SK-N-SH (cell line): Measurements from ENCODE around the gene ALDH5A1. TPM values are rescaled to one million over a fixed set of nuclear protein-coding genes. Genes with fewer than 3 reads are reported as not detected.

Experiments used
- CTCF ChIA-PET: fragments of 300-600, 350-600 bp; formaldehyde crosslinking; extraction: SDS; loops from one replicate; lab custom pipeline; 2021; lab: Yijun Ruan, JAX
- POLR2A ChIA-PET: fragments of 350-600 bp; sonication (Branson Sonifier 250); formaldehyde crosslinking; extraction: SDS; loops from one replicate; lab custom pipeline; 2020; ENCODE audit warnings: antibody characterized with exemption, inconsistent platforms; lab: Yijun Ruan, JAX
- DNase-seq: peaks from one replicate; pipeline ENCODE4 v3.0.0; 2012
- H2AFZ ChIP-seq: fragments of 200-600 bp; sonication (generic); 2 replicates; pipeline ENCODE4 v1.8.1; 2016; ENCODE audit warnings: antibody characterized with exemption, mild to moderate bottlenecking, low read depth
- H3F3A ChIP-seq: fragments of 200-600 bp; sonication (generic); replicated peaks from 2 replicates; pipeline ENCODE3; 2016; ENCODE audit warnings: antibody characterized with exemption, mild to moderate bottlenecking; ENCODE audit not compliant: insufficient read depth
- H3K27ac ChIP-seq, 2 experiments: fragments of 200-500 bp in 1 of 2; fragments of 200-600 bp in 1 of 2; sonication (Bioruptor generic) in 1 of 2; sonication (generic), shearing (Covaris generic) in 1 of 2; 2 replicates each; pipeline versions ENCODE4 v1.5.1 to v1.6.1; 2014 to 2016; ENCODE audit warnings: low read depth in 2 of 2, inconsistent platforms in 1 of 2, low read length in 1 of 2, mild to moderate bottlenecking in 1 of 2, mixed read lengths in 1 of 2
- H3K27me3 ChIP-seq: fragments of 200-600 bp; sonication (generic), shearing (Covaris generic); 2 replicates; pipeline ENCODE4 v1.6.1; 2016; ENCODE audit warnings: mixed run types; ENCODE audit not compliant: insufficient read depth
- H3K36me3 ChIP-seq, 2 experiments: fragments of 200-500 bp in 1 of 2; fragments of 200-600 bp in 1 of 2; sonication (Bioruptor generic) in 1 of 2; sonication (generic) in 1 of 2; replicated peaks in 1 of 2; 2 replicates each; pipeline versions ENCODE3 to v1.5.1; 2014 to 2016; ENCODE audit warnings: low read length in 1 of 2, mild to moderate bottlenecking in 1 of 2; ENCODE audit not compliant: insufficient read depth in 2 of 2, control insufficient read depth in 1 of 2
- H3K4me1 ChIP-seq, 2 experiments: fragments of 200-500 bp in 1 of 2; fragments of 200-600 bp in 1 of 2; sonication (Bioruptor generic) in 1 of 2; sonication (generic), shearing (Covaris generic) in 1 of 2; 2 replicates each; pipeline versions ENCODE4 v1.5.1 to v1.6.1; 2014 to 2016; ENCODE audit warnings: low read depth in 1 of 2, low read length in 1 of 2, mixed run types in 1 of 2; ENCODE audit not compliant: insufficient read depth in 2 of 2, control insufficient read depth in 1 of 2
- H3K4me2 ChIP-seq: fragments of 200-600 bp; sonication (generic), shearing (Covaris generic); 2 replicates; pipeline ENCODE4 v1.6.1; 2017; ENCODE audit warnings: mixed run types
- H3K4me3 ChIP-seq, 2 experiments: fragments of 200-500 bp in 1 of 2; fragments of 200-600 bp in 1 of 2; sonication (Bioruptor generic) in 1 of 2; sonication (generic), shearing (Covaris generic) in 1 of 2; 2 replicates each; pipeline versions ENCODE4 v1.5.1 to v1.8.1; 2014 to 2016; ENCODE audit warnings: low read depth in 2 of 2, inconsistent platforms in 1 of 2, low read length in 1 of 2, mild to moderate bottlenecking in 1 of 2, mixed read lengths in 1 of 2, moderate library complexity in 1 of 2
- H3K79me2 ChIP-seq: fragments of 200-600 bp; sonication (generic); 2 replicates; pipeline ENCODE4 v1.8.1; 2017; ENCODE audit warnings: mild to moderate bottlenecking; ENCODE audit not compliant: insufficient read depth
- H3K9ac ChIP-seq: fragments of 200-600 bp; sonication (generic); 2 replicates; pipeline ENCODE4 v1.6.1; 2017; ENCODE audit warnings: mixed run types
- H3K9me2 ChIP-seq: fragments of 200-600 bp; sonication (generic); 2 replicates; pipeline ENCODE4 v1.6.1; 2017; ENCODE audit warnings: mixed run types
- H3K9me3 ChIP-seq: fragments of 200-600 bp; sonication (generic); 2 replicates; pipeline ENCODE4 v1.6.1; 2017; ENCODE audit warnings: mixed run types, mild to moderate bottlenecking, moderate library complexity
- H4K20me1 ChIP-seq: fragments of 200-600 bp; sonication (generic); 2 replicates; pipeline ENCODE4 v1.6.1; 2017; ENCODE audit warnings: mild to moderate bottlenecking, mixed run types; ENCODE audit not compliant: insufficient read depth
- CTCF ChIP-seq: fragments of 200-600 bp; sonication (generic); IDR thresholded peaks from 2 replicates; pipeline ENCODE4 v1.6.1; 2017; ENCODE audit warnings: antibody characterized with exemption, mild to moderate bottlenecking, moderate library complexity
- EP300 ChIP-seq, 2 experiments: IDR thresholded peaks; 2 replicates each; pipeline versions ENCODE4 v1.4.0 to v1.6.1; 2012; ENCODE audit warnings: borderline replicate concordance in 1 of 2, low read depth in 1 of 2, low read length in 1 of 2
- IRF3 ChIP-seq: fragments of 150-350 bp; IDR thresholded peaks from 2 replicates; pipeline ENCODE4 v1.6.1; 2016; ENCODE audit warnings: mild to moderate bottlenecking, low read depth, low read length
- MEF2A ChIP-seq: IDR thresholded peaks from 2 replicates; pipeline ENCODE4 v1.4.0; 2012; ENCODE audit warnings: low read depth, borderline replicate concordance
- MXI1 ChIP-seq: IDR thresholded peaks from 2 replicates; pipeline ENCODE4 v1.6.1; 2012; ENCODE audit warnings: mild to moderate bottlenecking, low read depth, low read length, improper control_type of control experiment
- NRF1 ChIP-seq: IDR thresholded peaks from 2 replicates; pipeline ENCODE4 v1.6.1; 2012; ENCODE audit warnings: low read depth, mild to moderate bottlenecking, low read length
- REST ChIP-seq: IDR thresholded peaks from 2 replicates; pipeline ENCODE4 v1.6.1; 2012; ENCODE audit warnings: mild to moderate bottlenecking, low read depth, low read length, moderate library complexity
- TCF12 ChIP-seq: IDR thresholded peaks from 2 replicates; pipeline ENCODE4 v1.4.0; 2012
- WGBS: methylation state at CpG from one replicate; pipeline ENCODE4 v1.1.6; 2017; ENCODE audit warnings: low lambda C conversion rate; 5-methylcytosine and 5-hydroxymethylcytosine counted together
- polyA plus RNA-seq, 3 experiments: library from polyadenylated mRNA; depleted of rRNA; stranded (reverse); fragments of >200 nt; gene quantifications; 2 replicates each; pipeline ENCODE4 v1.2.3, GENCODE V29; 2012

Gene ALDH5A1
- polyA plus RNA-seq, 1 of the 3 experiments (the other 2 are of a cell fraction) = 3.0 TPM

- no peak for TF ChIP-seq EP300 (IDR thresholded peaks at IDR 0.05; ENCODE audit: borderline replicate concordance in 1 of 2, low read depth in 1 of 2, low read length in 1 of 2)
- no peak for TF ChIP-seq MXI1
- TF ChIP-seq REST = no peak
- TF ChIP-seq NRF1 = no peak
- no peak for TF ChIP-seq TCF12
- TF ChIP-seq MEF2A = no peak
- TF ChIP-seq, all 33 proteins: peak for 0
These were observed 3.8 kb upstream of the ALDH5A1 start (continued) for GRCh38 chr6:24490948-24491347.

GRCh38 chr6:24492475-24492874 is 2.3 kb upstream of the ALDH5A1 start:
- Histone ChIP-seq H3K27me3 (no peaks in the 10 kb centered on the region), H3F3A (no peaks in the 10 kb centered on the region), H2AFZ (no peak overlapping the region), H3K27ac (no peak overlapping the region), H4K20me1 (no peaks in the 10 kb centered on the region), H3K4me2 (no peak overlapping the region), H3K9me2 (no peaks in the 10 kb centered on the region), H3K9me3 (no peaks in the 10 kb centered on the region), H3K4me1 (peaks cover 0 to 10% of the 10 kb centered on the region in 2 experiments; a peak in 1 of 4 replicates), H3K4me3 (no peak overlapping the region), H3K79me2 (no peaks in the 10 kb centered on the region)
- 84% methylated on average over 3 of the region's 3 CpGs for WGBS
- ChIA-PET POLR2A (no interaction called here), CTCF (interaction anchor here (0.9 to 3.7 kb wide), 3 partner anchors 29 to 210 kb away, joined by 3 to 13 read pairs (median 4); no protein-coding TSS in a partner anchor)
- DNase-seq = no peak
- no peak for TF ChIP-seq IRF3
- no peak for TF ChIP-seq REST
- 0 out of 2 replicates have a peak, but pooled peaks have one; percentile 10 for TF ChIP-seq CTCF
- TF ChIP-seq, all 33 proteins: peak for 1
- Histone ChIP-seq H3K36me3 (no peaks in the 10 kb centered on the region), H3K9ac (no peak overlapping the region)
